Measurements from ENCODE around the gene RPEL1.
"Not testable (repeated sequence)": the region's sequence is repeated elsewhere in the genome, so short reads cannot be mapped to it uniquely, and the experiment has no call there.

Gene RPEL1

DNA sequence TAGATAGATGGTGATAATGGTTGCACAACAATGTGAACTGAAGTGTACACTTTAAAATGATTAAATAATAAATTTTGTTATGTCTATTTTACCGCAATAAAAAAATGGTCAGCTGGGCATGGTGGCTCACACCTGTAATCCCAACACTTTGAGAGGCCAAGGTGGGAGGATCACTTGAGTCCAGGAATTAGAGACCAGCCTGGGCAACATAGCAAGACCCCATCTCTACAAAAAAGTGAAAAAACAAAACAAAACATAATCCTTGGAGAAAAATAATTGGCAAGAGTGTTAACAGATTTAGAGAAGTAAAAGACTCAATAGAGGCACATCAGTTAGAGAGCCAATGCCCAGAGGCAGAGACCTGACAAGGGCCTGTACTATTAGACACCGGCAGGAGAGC, 9.9 kb upstream of the RPEL1 start:
- no peak for DNase-seq (ENCODE audit: low read depth)

GRCh38 chr10:103238506-103239252, 7.0 kb upstream of the RPEL1 start:
- no peak for DNase-seq (ENCODE audit: low read depth)

GRCh38 chr10:103241262-103242011, 4.2 kb upstream of the RPEL1 start:
- no peak for DNase-seq (ENCODE audit: low read depth)

GRCh38 chr10:103244666-103245271, 918 bp upstream of the RPEL1 start:
- DNase-seq (ENCODE audit: low read depth): peak; percentile 45

DNA sequence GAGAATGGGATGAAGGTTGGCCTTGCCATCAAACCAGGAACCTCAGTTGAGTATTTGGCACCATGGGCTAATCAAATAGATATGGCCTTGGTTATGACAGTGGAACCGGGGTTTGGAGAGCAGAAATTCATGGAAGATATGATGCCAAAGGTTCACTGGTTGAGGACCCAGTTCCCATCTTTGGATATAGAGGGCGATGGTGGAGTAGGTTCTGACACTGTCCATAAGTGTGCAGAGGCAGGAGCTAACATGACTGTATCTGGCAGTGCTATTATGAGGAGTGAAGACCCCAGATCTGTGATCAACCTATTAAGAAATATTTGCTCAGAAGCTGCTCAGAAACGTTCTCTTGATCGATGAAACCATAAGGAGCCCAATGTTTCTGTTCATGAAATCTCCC, 637 bp downstream of the RPEL1 start:
- DNase-seq (ENCODE audit: low read depth): no peak

DNA sequence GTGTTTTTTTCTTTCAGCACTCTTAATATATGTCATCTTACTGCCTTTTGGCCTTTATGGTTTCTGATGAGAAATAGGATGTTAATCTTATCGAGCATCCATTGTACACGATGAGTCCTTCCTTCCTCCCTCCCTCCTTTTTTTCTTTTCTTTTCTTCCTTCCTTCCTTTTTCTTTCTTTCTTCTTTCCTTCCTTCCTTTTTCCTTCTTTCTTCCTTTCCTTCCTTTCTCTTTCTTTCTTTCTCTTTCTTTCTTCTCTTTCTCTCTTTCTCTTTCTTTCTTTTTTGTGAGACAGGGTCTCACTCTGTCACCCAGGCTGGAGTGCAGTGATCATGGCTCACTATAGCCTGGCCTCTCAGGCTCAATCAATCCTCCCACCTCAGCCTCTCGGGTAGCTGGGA, 8.4 kb downstream of the RPEL1 start:
- no peak for DNase-seq (ENCODE audit: low read depth)

DNA sequence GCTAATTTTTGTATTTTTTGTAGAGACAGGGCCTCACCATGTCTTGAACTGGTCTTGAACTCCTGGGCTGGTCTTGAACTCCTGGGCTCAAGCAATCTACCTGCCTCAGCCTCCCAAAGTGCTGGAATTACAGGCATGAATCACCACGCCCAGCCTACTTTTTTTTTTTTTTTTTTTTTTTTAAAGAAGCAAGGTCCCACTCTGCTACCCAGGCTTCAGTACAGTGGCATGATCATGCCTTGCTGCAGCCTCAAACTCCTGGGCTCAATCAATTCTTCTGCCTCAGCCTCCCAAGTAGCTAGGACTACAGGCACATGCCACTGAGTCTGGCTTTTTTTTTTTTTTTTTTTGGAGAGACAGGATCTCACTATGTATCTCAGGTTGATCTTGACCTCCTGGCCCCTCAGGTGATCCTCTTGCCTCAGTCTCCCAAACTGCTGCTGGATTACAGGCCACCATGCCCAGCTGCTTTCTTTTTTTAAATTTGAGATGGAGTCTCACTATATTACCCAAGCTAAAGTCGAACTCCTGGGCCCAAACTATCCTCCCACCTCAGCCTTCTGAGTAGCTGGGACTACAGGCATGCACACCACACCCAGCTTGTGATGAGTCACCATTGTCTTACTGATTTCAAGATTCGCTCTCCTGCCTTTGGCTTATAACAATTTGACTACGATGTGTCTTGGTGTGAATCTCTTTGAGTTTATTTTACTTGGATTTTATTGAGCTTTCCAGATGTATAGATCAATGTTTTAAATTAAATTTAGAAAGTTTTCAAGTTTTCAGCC, 9.0 kb downstream of the RPEL1 start:
- no peak for DNase-seq (ENCODE audit: low read depth)

- DNase-seq (ENCODE audit: low read depth): no peak
These were observed 10.9 kb downstream of the RPEL1 start for GRCh38 chr10:103256613-103257012.

- DNase-seq (ENCODE audit: low read depth): no peak
These were observed 12.1 kb downstream of the RPEL1 start for GRCh38 chr10:103257812-103258211.

DNA sequence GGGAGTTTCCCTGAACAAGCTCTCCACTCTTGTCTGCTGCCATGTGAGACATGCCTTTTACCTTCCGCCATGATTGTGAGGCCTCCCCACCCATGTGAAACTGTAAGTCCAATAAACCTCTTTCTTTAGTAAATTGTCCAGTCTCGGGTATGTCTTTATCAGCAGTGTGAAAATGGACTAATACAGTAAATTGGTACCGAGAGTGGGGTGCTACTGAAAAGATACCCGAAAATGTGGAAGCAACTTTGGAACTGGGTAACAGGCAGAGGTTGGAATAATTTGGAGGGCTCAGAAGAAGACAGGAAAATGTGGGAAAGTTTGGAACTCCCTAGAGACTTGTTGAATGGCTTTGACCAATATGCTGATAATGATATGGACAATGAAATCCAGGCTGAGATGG, 13.2 kb downstream of the RPEL1 start:
- DNase-seq (ENCODE audit: low read depth): not testable (repeated sequence)

- DNase-seq (ENCODE audit: low read depth): no peak
These were observed 14.3 kb downstream of the RPEL1 start for GRCh38 chr10:103259989-103260388.

DNA sequence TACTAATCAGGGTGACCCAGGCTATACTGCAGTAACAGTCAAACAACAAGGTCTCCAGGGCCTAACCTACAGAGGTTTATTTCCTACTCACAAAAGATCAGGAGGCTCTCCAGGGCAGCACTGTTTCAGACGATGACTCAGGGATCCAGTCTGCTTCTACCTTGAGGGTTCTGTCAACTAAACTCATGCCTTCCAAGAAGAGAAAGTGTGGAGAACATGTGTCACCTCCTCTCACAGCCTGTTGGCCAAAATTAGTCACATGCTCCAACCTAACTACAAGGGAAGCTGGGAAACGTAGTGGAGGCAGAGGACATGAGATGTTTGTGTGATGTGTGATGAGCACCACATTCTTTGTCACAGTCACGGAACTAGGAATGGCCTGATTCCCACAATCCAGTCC, 16.5 kb downstream of the RPEL1 start:
- no peak for DNase-seq (ENCODE audit: low read depth)

DNA sequence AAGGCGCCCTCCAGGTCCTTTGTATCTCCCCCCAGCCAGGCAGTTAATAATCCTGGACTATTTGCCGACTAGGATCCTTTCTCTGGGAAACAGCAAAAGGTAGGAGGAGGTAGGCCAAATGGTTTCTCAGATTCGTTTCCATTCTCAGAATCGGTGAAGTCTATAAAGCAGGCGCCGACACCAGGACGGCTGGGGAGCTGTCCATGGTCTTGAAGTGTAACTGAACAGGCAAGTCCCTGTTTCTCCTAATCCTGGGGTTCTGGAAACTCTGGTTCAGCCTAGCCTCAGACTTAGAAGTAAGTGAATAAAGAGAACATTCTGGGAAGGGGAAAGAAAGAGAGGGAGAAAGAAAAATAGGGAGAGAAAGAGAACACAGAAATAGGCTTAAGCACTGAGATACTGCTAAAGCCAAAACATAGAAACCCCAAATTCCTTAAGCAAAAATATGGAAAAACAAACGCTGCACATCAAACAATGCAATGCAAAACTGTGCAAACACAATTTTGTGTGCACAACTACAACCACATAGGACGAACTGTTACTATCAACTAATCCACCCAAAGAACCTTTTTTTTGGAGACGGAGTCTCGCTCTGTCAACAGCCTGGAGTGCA, 20.1 kb downstream of the RPEL1 start:
- DNase-seq (ENCODE audit: low read depth): no peak

GRCh38 chr10:103273041-103273441, 27.4 kb downstream of the RPEL1 start:
- no peak for DNase-seq (ENCODE audit: low read depth)

DNA sequence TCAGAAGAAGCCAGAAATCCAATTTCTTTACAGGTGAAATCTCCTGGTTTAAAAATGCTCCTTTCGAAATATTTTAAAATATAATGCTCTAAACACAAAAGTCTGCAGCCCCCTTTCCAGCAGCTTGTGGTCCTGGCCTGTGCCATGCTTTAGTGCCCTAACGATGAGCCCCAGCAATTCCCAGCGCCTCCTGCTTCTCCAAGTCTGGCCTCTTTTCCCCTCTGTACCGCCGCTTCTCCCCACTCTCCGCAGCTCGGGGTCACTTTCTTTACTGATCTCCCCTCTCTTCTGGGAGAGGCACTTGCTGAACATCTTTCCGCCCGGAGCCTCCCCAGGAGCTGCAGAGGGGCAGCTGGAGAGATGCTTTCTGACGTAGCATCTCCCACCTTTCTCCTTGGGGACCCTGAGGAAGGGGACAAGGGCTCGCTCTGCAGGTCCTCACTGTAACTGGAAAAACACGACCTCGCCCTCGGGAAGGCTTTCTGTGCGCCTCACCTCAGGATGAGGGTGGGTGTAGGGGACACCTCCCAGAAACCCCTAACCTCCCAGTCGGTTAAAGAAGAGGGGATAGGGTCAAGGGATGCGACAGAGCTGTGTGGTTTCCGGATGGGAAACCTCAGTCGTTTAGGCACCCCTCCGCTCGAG, 30.7 kb downstream of the RPEL1 start:
- no peak for DNase-seq (ENCODE audit: low read depth)

- DNase-seq (ENCODE audit: low read depth): no peak
These were observed 31.4 kb downstream of the RPEL1 start, which contains the start of gene INA for GRCh38 chr10:103276896-103277712. INA (plus strand) TSS chr10:103277138; CDS start chr10:103277212, 74 bp downstream.

DNA sequence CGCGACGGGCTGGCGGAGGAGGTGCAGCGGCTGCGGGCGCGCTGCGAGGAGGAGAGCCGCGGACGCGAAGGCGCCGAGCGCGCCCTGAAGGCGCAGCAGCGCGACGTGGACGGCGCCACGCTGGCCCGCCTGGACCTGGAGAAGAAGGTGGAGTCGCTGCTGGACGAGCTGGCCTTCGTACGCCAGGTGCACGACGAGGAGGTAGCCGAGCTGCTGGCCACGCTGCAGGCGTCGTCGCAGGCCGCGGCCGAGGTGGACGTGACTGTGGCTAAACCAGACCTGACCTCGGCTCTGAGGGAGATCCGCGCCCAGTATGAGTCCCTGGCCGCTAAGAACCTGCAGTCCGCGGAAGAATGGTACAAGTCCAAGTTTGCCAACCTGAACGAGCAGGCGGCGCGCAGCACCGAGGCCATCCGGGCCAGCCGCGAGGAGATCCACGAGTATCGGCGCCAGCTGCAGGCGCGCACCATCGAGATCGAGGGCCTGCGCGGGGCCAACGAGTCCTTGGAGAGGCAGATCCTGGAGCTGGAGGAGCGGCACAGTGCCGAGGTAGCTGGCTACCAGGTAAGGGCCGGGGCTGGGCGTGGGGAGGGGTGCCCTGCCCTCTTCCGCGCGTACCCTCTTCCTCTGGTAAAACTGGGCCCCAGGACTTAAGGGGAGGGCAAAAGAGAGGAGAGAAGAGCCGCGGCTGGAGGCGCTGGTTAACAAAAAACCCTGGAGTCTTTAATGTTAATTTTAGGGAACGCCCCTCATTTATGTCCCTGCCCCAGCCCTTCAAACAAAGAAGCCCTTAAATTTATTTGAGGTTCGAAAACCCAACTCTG, 32.2 kb downstream of the RPEL1 start:
- no peak for DNase-seq (ENCODE audit: low read depth)

GRCh38 chr10:103278537-103278823, 32.8 kb downstream of the RPEL1 start:
- no peak for DNase-seq (ENCODE audit: low read depth)

DNA sequence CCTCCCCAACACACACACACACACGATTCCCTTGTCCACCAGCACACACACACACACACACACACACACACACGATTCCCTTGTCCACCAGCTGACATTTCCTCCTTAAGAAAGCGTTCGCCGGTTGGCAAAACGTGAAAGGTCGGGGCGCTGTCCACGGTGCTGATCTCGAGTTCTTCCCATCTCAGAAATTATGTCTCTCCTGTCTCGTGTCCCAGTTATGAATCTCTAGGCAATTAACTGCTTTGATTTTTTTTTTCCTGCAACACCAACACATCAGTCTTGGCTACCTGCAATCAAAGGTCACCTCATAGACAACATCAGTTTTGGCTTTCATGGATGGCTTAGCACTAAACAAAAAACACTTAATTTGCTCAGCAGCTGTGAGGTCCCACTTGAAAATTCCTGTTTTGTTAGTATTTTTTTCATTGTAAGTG, 33.2 kb downstream of the RPEL1 start:
- DNase-seq (ENCODE audit: low read depth): peak; percentile 18

GRCh38 chr10:103280031-103280430, 34.3 kb downstream of the RPEL1 start:
- DNase-seq (ENCODE audit: low read depth): no peak
